ENCODE measurements around the gene RND2. TPM values are rescaled to one million over a fixed set of nuclear protein-coding genes. Genes with fewer than 3 reads are reported as not detected.
"Not testable (repeated sequence)": the region's sequence is repeated elsewhere in the genome, so short reads cannot be mapped to it uniquely, and the experiment has no call there.

Gene RND2
- total and polyA plus RNA-seq, 4 experiments from 2014 or later, result 0.13 to 0.29 (median 0.27) TPM

DNA sequence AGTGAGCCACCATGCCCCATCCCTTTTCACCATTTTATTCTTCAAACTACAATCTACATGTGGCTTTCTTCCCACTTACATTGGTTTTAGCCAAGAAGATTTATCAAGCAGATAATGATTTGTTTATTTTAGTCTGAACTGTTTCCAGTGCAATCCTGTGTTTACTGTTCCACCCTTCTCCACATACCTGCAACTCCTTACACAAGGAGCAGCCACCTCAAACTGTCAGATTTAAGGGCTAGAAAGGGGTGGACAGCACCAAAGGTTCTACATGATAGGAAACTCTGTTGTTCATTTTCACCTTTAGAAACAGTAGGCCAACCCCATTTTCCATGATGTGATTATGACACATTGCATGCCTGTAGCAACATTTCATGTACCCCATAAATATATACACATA, 42.8 kb upstream of the RND2 start:
- no peak for DNase-seq
- Histone ChIP-seq H3K27me3 (ENCODE audit: insufficient read depth, low read length) (no peaks in the 10 kb centered on the region), H3K9me3 (ENCODE audit: control insufficient read depth in 1 of 2, low read length in 2 of 2) (no peaks in the 10 kb centered on the region), H3K4me3 (ENCODE audit: low read length in 2 of 2) (no peak overlapping the region), H3K4me1 (ENCODE audit: insufficient read depth, low read length) (peaks cover 23% of the 10 kb centered on the region), H3K27ac (ENCODE audit: low read depth, low read length) (peak overlapping the region; percentile 12), H3K36me3 (ENCODE audit: insufficient read depth, low read length) (peaks cover 15% of the 10 kb centered on the region)
- H3K4me3 Mint-ChIP-seq, result peak overlapping the region; percentile 10 to 100 (median 71)
- intact Hi-C loops (cut with micrococcal nuclease), result no loop called here
- H3K9me3 Mint-ChIP-seq, result peaks cover 0 to 5% (median 0%) of the 10 kb centered on the region in 8 donors
- H3K36me3 Mint-ChIP-seq, result peaks cover 3 to 28% of the 10 kb centered on the region in 2 donors
- CTCF ChIA-PET (ENCODE audit: partially characterized antibody), result no interaction called here
- peak overlapping the region in 5 of 7 donors; percentile 9 to 89 (median 62) for H3K27ac Mint-ChIP-seq
- POLR2A ChIA-PET (ENCODE audit: partially characterized antibody), result interaction anchor here (3.8 kb wide), 1 partner anchor 16 kb away, joined by 41 read pairs; the partner anchor contains the start of gene RPL27
- H3K27me3 Mint-ChIP-seq, result no peaks in the 10 kb centered on the region
- peaks cover 21 to 42% (median 30%) of the 10 kb centered on the region in 4 donors for H3K4me1 Mint-ChIP-seq

DNA sequence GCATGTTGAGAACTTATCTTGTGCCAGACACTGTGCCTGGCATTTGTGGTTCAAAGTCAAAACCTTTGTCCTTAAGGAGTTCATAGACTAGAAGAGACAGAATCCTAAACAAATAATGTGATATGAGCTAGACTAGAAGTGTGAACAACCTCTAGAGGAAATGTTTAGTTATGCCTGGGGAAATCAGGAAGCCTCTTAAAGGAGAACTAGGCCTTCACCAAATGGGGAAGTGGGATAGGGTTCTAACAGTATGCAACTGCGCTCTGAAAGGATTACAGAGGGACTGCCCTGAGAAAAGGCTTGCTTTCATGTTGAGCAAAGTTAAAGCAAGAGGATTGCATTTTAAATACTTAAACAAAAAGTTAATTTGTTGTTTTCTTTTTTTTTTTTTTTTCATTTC, 39.8 kb upstream of the RND2 start:
- Histone ChIP-seq H3K36me3 (ENCODE audit: insufficient read depth, low read length) (peaks cover 36% of the 10 kb centered on the region), H3K9me3 (ENCODE audit: control insufficient read depth in 1 of 2, low read length in 2 of 2) (no peaks in the 10 kb centered on the region), H3K4me3 (ENCODE audit: low read length in 2 of 2) (no peak overlapping the region), H3K27ac (ENCODE audit: low read depth, low read length) (no peak overlapping the region), H3K4me1 (ENCODE audit: insufficient read depth, low read length) (peaks cover 17% of the 10 kb centered on the region), H3K27me3 (ENCODE audit: insufficient read depth, low read length) (no peaks in the 10 kb centered on the region)
- DNase-seq, result no peak
- Mint-ChIP-seq H3K27me3 (no peaks in the 10 kb centered on the region), H3K36me3 (peaks cover 17 to 54% of the 10 kb centered on the region in 2 donors), H3K9me3 (peaks cover 0 to 3% (median 0%) of the 10 kb centered on the region in 8 donors), H3K4me1 (peaks cover 17 to 32% (median 22%) of the 10 kb centered on the region in 4 donors), H3K4me3 (peak overlapping the region in 1 of 8 donors; percentile 20), H3K27ac (peak overlapping the region in 3 of 7 donors; percentile 17 to 55 (median 29))
- intact Hi-C loops (cut with micrococcal nuclease), result no loop called here
- ChIA-PET POLR2A (ENCODE audit: partially characterized antibody) (interaction anchor here (0.6 kb wide), 1 partner anchor 408 kb away, joined by 4 read pairs; the partner anchor contains the start of gene PSMC3IP), CTCF (ENCODE audit: partially characterized antibody) (interaction anchor here (2.1 kb wide), 1 partner anchor 13 kb away, joined by 7 read pairs; the partner anchor contains the start of gene RPL27)

DNA sequence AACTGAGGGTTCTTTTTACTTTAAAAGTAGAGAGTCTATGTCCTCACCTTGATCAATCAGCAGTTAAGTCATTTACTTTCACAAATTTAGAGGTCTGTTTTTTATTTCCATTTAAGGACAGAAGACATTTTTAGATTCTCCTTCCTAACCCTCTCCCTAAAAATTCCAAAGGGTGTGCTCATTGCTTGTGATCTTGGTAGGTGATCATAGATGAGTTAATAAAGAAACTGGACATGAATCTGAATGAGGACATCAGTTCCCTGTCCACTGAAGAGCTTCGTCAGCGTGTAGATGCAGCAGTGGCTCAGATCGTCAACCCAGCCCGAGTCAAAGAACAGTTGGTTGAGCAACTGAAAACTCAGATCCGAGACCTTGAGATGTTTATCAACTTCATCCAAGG, 35.9 kb upstream of the RND2 start:
- no peak overlapping the region for H3K4me3 ChIP-seq (ENCODE audit: low read length in 2 of 2)
- Mint-ChIP-seq H3K27me3 (no peaks in the 10 kb centered on the region), H3K36me3 (peaks cover 36 to 69% of the 10 kb centered on the region in 2 donors), H3K4me1 (peaks cover 0 to 10% (median 6%) of the 10 kb centered on the region in 4 donors), H3K4me3 (no peak overlapping the region), H3K9me3 (peaks cover 0 to 1% (median 0%) of the 10 kb centered on the region in 8 donors), H3K27ac (no peak overlapping the region)
- DNase-seq, result no peak
- no peaks in the 10 kb centered on the region for H3K9me3 ChIP-seq (ENCODE audit: control insufficient read depth in 1 of 2, low read length in 2 of 2)
- no peak overlapping the region for H3K27ac ChIP-seq (ENCODE audit: low read depth, low read length)
- CTCF ChIA-PET (ENCODE audit: partially characterized antibody), result no interaction called here
- POLR2A ChIA-PET (ENCODE audit: partially characterized antibody), result no interaction called here
- no peaks in the 10 kb centered on the region for H3K27me3 ChIP-seq (ENCODE audit: insufficient read depth, low read length)
- H3K4me1 ChIP-seq (ENCODE audit: insufficient read depth, low read length), result no peaks in the 10 kb centered on the region
- intact Hi-C loops (cut with micrococcal nuclease), result no loop called here
- peaks cover 57% of the 10 kb centered on the region for H3K36me3 ChIP-seq (ENCODE audit: insufficient read depth, low read length)

DNA sequence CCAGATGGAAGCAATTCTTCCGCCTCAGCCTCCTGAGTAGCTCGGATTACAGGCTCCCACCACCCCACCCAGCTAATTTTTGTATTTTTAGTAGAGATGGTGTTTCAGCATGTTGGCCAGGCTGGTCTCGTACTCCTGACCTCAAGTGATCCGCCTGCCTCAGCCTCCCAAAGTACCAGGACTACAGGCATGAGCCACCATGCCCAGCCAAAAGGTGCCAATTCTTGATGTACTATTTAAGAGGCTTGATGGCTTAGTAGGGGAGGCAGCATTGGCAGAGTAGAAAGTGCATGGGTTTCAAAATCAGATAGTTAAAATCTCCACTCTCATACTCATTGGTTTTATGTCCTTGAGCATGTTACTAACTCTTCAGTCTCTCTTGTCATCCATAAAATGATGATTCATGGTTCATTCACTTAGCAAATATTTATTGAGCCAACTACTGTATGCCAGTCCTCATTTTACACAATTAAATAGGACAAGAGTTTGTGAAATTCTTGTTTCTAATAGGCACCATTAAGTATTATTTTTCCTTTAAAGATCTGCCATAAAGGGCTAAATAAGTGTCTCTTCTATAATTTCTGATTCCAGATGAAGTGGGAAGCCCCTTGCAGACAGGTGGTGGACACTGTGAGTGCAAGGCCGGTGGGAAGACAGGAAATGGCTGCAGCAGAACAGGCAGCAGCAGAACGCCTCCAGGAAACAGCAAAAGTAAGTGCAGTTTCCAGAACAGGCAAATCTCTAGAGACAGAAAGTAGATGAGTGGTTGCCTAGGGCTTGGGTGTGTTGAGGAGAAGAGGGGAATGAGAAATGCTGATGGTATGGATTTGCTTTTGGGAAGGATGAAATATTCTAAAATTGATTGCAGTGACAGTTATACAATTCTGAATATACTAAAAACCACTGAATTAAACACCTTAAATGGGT, 35.0 kb upstream of the RND2 start:
- CTCF ChIA-PET (ENCODE audit: partially characterized antibody), result no interaction called here
- H3K27me3 Mint-ChIP-seq, result no peaks in the 10 kb centered on the region

DNA sequence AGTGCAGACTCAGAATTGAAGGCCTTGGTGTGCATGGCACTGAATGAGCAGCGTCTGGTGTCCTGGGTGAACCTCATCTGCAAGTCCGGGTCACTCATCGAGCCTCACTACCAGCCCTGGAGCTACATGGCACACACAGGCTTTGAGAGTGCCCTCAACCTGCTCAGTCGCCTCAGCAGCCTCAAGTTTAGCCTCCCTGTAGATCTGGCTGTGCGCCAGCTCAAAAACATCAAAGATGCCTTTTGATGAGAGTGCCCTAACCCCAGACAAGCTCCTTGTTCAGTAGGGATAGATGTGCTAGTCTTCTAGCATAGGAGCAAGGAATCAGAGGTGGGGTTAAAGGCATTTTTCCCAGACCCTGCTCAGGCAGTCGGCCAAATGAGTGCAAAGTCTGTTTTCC, 33.6 kb upstream of the RND2 start:
- intact Hi-C loops (cut with micrococcal nuclease), result loop anchor here (10.0 kb wide), 1 partner anchor 267 kb away; no protein-coding TSS in a partner anchor
- DNase-seq, result no peak
- H3K27ac ChIP-seq (ENCODE audit: low read depth, low read length), result no peak overlapping the region
- Mint-ChIP-seq H3K27ac (peak overlapping the region in 1 of 7 donors; percentile 12), H3K27me3 (no peaks in the 10 kb centered on the region), H3K36me3 (peaks cover 38 to 65% of the 10 kb centered on the region in 2 donors), H3K4me3 (no peak overlapping the region), H3K4me1 (peaks cover 0 to 3% (median 0%) of the 10 kb centered on the region in 4 donors), H3K9me3 (no peaks in the 10 kb centered on the region)
- POLR2A ChIA-PET (ENCODE audit: partially characterized antibody), result interaction anchor here (0.8 to 1.0 kb wide), 3 partner anchors 11 to 370 kb away, joined by 3 read pairs; partner anchors contain the start of gene RUNDC1
- no peaks in the 10 kb centered on the region for H3K27me3 ChIP-seq (ENCODE audit: insufficient read depth, low read length)
- H3K4me1 ChIP-seq (ENCODE audit: insufficient read depth, low read length), result no peaks in the 10 kb centered on the region
- H3K36me3 ChIP-seq (ENCODE audit: insufficient read depth, low read length), result peaks cover 50% of the 10 kb centered on the region
- no peaks in the 10 kb centered on the region for H3K9me3 ChIP-seq (ENCODE audit: control insufficient read depth in 1 of 2, low read length in 2 of 2)
- H3K4me3 ChIP-seq (ENCODE audit: low read length in 2 of 2), result no peak overlapping the region
- CTCF ChIA-PET (ENCODE audit: partially characterized antibody), result no interaction called here

More for the DNA sequence above, 35.0 kb upstream of the RND2 start:
- POLR2A ChIA-PET (ENCODE audit: partially characterized antibody), result no interaction called here
- DNase-seq, result no peak
- Histone ChIP-seq H3K9me3 (ENCODE audit: control insufficient read depth in 1 of 2, low read length in 2 of 2) (no peaks in the 10 kb centered on the region), H3K4me3 (ENCODE audit: low read length in 2 of 2) (no peak overlapping the region), H3K27me3 (ENCODE audit: insufficient read depth, low read length) (no peaks in the 10 kb centered on the region), H3K4me1 (ENCODE audit: insufficient read depth, low read length) (no peaks in the 10 kb centered on the region), H3K36me3 (ENCODE audit: insufficient read depth, low read length) (peaks cover 54% of the 10 kb centered on the region), H3K27ac (ENCODE audit: low read depth, low read length) (no peak overlapping the region)
- peaks cover 0 to 10% (median 4%) of the 10 kb centered on the region in 4 donors for H3K4me1 Mint-ChIP-seq
- H3K9me3 Mint-ChIP-seq, result peaks cover 0 to 1% (median 0%) of the 10 kb centered on the region in 8 donors
- peaks cover 41 to 70% of the 10 kb centered on the region in 2 donors for H3K36me3 Mint-ChIP-seq
- H3K27ac Mint-ChIP-seq, result peak overlapping the region in 2 of 7 donors; percentile 32 to 44
- H3K4me3 Mint-ChIP-seq, result no peak overlapping the region
- intact Hi-C loops (cut with micrococcal nuclease), result loop anchor here (10.0 kb wide), 1 partner anchor 265 kb away; no protein-coding TSS in a partner anchor

DNA sequence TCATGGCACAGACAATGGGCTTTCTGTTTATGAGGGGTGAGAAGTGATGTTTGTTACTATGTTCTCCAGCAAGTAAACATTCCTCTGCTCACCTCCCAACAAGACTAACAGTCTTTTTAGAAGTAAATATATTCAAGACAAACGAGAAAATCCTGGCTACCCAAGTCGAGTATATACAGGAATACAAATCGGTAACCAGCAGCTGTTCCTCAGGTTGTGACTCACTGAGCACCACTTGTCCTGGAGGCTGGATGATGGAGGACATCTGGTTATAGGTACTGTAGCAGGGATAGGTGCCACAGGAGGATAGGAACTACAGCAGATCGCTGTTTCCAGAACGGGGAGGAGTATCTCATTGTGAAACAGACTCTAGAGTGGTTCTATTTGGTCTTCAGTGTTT, 32.2 kb upstream of the RND2 start:
- H3K27ac ChIP-seq (ENCODE audit: low read depth, low read length), result no peak overlapping the region
- Mint-ChIP-seq H3K9me3 (no peaks in the 10 kb centered on the region), H3K4me1 (peaks cover 2 to 12% (median 2%) of the 10 kb centered on the region in 4 donors), H3K27me3 (no peaks in the 10 kb centered on the region), H3K36me3 (peaks cover 34 to 53% of the 10 kb centered on the region in 2 donors), H3K4me3 (no peak overlapping the region), H3K27ac (peak overlapping the region in 1 of 7 donors; percentile 46)
- H3K4me1 ChIP-seq (ENCODE audit: insufficient read depth, low read length), result peaks cover 5% of the 10 kb centered on the region
- no peaks in the 10 kb centered on the region for H3K27me3 ChIP-seq (ENCODE audit: insufficient read depth, low read length)
- H3K36me3 ChIP-seq (ENCODE audit: insufficient read depth, low read length), result peaks cover 41% of the 10 kb centered on the region
- POLR2A ChIA-PET (ENCODE audit: partially characterized antibody), result no interaction called here
- H3K9me3 ChIP-seq (ENCODE audit: control insufficient read depth in 1 of 2, low read length in 2 of 2), result no peaks in the 10 kb centered on the region
- intact Hi-C loops (cut with micrococcal nuclease), result loop anchor here (10.0 kb wide), 1 partner anchor 268 kb away; no protein-coding TSS in a partner anchor
- H3K4me3 ChIP-seq (ENCODE audit: low read length in 2 of 2), result no peak overlapping the region
- CTCF ChIA-PET (ENCODE audit: partially characterized antibody), result no interaction called here
- no peak for DNase-seq

DNA sequence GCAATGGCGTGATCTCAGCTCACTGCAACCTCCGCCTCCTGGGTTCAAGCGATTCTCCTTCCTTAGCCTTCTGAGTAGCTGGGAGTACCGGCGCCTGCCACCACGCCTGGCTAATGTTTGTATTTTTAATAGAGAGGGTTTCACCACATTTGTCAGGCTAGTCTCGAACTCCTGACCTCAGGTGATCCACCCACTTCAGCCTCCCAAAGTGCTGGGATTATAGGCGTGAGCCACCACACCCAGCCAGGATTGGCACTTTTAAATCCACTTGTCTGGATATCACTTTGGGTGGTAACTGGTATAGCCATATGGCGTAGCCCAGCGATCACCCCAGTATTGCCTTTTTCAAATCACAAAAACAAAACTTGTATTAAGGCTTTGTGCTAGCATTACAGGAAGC, 31.1 kb upstream of the RND2 start:
- H3K4me3 Mint-ChIP-seq; H3K27me3 ChIP-seq (ENCODE audit: insufficient read depth, low read length); H3K4me1 ChIP-seq (ENCODE audit: insufficient read depth, low read length); CTCF ChIA-PET (ENCODE audit: partially characterized antibody); H3K27ac ChIP-seq (ENCODE audit: low read depth, low read length); H3K27me3 Mint-ChIP-seq; H3K9me3 ChIP-seq (ENCODE audit: control insufficient read depth in 1 of 2, low read length in 2 of 2); H3K9me3 Mint-ChIP-seq; DNase-seq; H3K4me3 ChIP-seq (ENCODE audit: low read length in 2 of 2); POLR2A ChIA-PET (ENCODE audit: partially characterized antibody): not testable (repeated sequence)
- peaks cover 34% of the 10 kb centered on the region for H3K36me3 ChIP-seq (ENCODE audit: insufficient read depth, low read length)
- intact Hi-C loops (cut with micrococcal nuclease), result loop anchor here (10.0 kb wide), 1 partner anchor 269 kb away; no protein-coding TSS in a partner anchor
- Mint-ChIP-seq H3K27ac (peak overlapping the region in 2 of 7 donors; percentile 48 to 60), H3K36me3 (peaks cover 31 to 53% of the 10 kb centered on the region in 2 donors), H3K4me1 (peaks cover 4 to 21% (median 9%) of the 10 kb centered on the region in 4 donors)
